Measurements from ENCODE around the gene TMEM164. TPM values are rescaled to one million over a fixed set of nuclear protein-coding genes. Genes with fewer than 3 reads are reported as not detected.

TMEM164 gene
- total and polyA plus RNA-seq, 2 experiments from 2014 or later: 3.4 to 17.2 TPM

GRCh38 chrX:110059410-110059809 lies 56.5 kb downstream of the TMEM164 start (continued):
- TF ChIP-seq CREB1 (CRISPR knock-in tag; IDR thresholded peaks at IDR 0.05; ENCODE audit: low read depth) (no peak), CTCF (conservative IDR thresholded peaks at IDR 0.05; ENCODE audit: low read depth in 2 of 2) (no peak), ZNF114 (CRISPR knock-in tag; IDR thresholded peaks at IDR 0.05) (no peak), EZH2phosphoT487 (IDR thresholded peaks at IDR 0.05; ENCODE audit: unreplicated experiment) (no peak), REST (IDR thresholded peaks at IDR 0.05; ENCODE audit: unreplicated experiment) (no peak), ZNF331 (CRISPR knock-in tag; IDR thresholded peaks at IDR 0.05; ENCODE audit: low read depth) (no peak), POLR2AphosphoS5 (IDR thresholded peaks at IDR 0.05; ENCODE audit: low read depth) (no peak)

GRCh38 chrX:110060317-110060716 lies 57.4 kb downstream of the TMEM164 start:
- Mint-ChIP-seq H3K27me3 (ENCODE audit: insufficient read depth, low read depth, poor library complexity) (peaks cover 2% of the 10 kb centered on the region), H3K9me3 (no peaks in the 10 kb centered on the region), H3K36me3 (ENCODE audit: low read depth) (no peaks in the 10 kb centered on the region), H3K27ac (no peak overlapping the region), H3K4me1 (no peaks in the 10 kb centered on the region), H3K4me3 (no peak overlapping the region)
- no peak overlapping the region for H3K4me2 ChIP-seq
- H3K27ac ChIP-seq (ENCODE audit: low read depth): no peak overlapping the region
- H3K79me2 ChIP-seq (replicated peaks; ENCODE audit: insufficient read depth): no peaks in the 10 kb centered on the region
- no peak overlapping the region for H2AFZ ChIP-seq
- no peaks in the 10 kb centered on the region for H4K20me1 ChIP-seq (replicated peaks; ENCODE audit: insufficient read depth)
- ATAC-seq: no peak
- no peak overlapping the region for H3K4me3 ChIP-seq
- no peaks in the 10 kb centered on the region for H3K36me3 ChIP-seq (ENCODE audit: insufficient read depth)
- no peak for DNase-seq (ENCODE audit: low spot score)
- no peaks in the 10 kb centered on the region for H3K9me2 ChIP-seq (ENCODE audit: insufficient read depth)
- no peaks in the 10 kb centered on the region for H3K4me1 ChIP-seq (ENCODE audit: insufficient read depth)
- H3K27me3 ChIP-seq (ENCODE audit: insufficient read depth): no peaks in the 10 kb centered on the region
- no peaks in the 10 kb centered on the region for H3F3A ChIP-seq (replicated peaks; ENCODE audit: low read depth)
- TF ChIP-seq EZH2phosphoT487 (IDR thresholded peaks at IDR 0.05; ENCODE audit: unreplicated experiment) (no peak), STAT1 (IDR thresholded peaks at IDR 0.05; ENCODE audit: unreplicated experiment) (no peak), EZH2 (IDR thresholded peaks at IDR 0.05; ENCODE audit: low read depth, unreplicated experiment) (no peak), POLR2AphosphoS5 (IDR thresholded peaks at IDR 0.05; ENCODE audit: low read depth) (no peak), ZNF114 (CRISPR knock-in tag; IDR thresholded peaks at IDR 0.05) (no peak), CTCF (conservative IDR thresholded peaks at IDR 0.05; ENCODE audit: low read depth in 2 of 2) (no peak), CREB1 (CRISPR knock-in tag; IDR thresholded peaks at IDR 0.05; ENCODE audit: low read depth) (no peak), JUNB (IDR thresholded peaks at IDR 0.05; ENCODE audit: unreplicated experiment) (no peak), NANOG (IDR thresholded peaks at IDR 0.05; ENCODE audit: borderline replicate concordance) (no peak), ZNF331 (CRISPR knock-in tag; IDR thresholded peaks at IDR 0.05; ENCODE audit: low read depth) (no peak)
- TF ChIP-seq, protein P1, sequence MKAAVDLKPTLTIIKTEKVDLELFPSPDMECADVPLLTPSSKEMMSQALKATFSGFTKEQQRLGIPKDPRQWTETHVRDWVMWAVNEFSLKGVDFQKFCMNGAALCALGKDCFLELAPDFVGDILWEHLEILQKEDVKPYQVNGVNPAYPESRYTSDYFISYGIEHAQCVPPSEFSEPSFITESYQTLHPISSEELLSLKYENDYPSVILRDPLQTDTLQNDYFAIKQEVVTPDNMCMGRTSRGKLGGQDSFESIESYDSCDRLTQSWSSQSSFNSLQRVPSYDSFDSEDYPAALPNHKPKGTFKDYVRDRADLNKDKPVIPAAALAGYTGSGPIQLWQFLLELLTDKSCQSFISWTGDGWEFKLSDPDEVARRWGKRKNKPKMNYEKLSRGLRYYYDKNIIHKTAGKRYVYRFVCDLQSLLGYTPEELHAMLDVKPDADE (IDR thresholded peaks at IDR 0.05): no peak
